H1 (cell line): Measurements from ENCODE around the gene NDUFS4. TPM values are rescaled to one million over a fixed set of nuclear protein-coding genes. Genes with fewer than 3 reads are reported as not detected.

Experiments used
- ATF2 ChIP-seq: IDR thresholded peaks from 2 replicates; pipeline ENCODE4 v1.6.1; 2012; ENCODE audit warnings: low read length, inconsistent platforms
- GABPA ChIP-seq: IDR thresholded peaks from 2 replicates; pipeline ENCODE4 v1.6.1; 2011; ENCODE audit warnings: mild to moderate bottlenecking, low read length, moderate library complexity, borderline replicate concordance; ENCODE audit not compliant: insufficient read depth
- RBBP5 ChIP-seq: IDR thresholded peaks from 2 replicates; pipeline ENCODE4 v1.7.1; 2012; ENCODE audit warnings: low read depth, mild to moderate bottlenecking, inconsistent platforms, low read length, moderate library complexity, borderline replicate concordance
- RNF2 ChIP-seq: fragments of 200-900, 300-1000 bp; sonication (generic); IDR thresholded peaks from 2 replicates; pipeline ENCODE4 v1.7.1; 2016; ENCODE audit warnings: borderline replicate concordance, low read depth, mild to moderate bottlenecking, antibody characterized with exemption, low read length; ENCODE audit not compliant: poor library complexity, severe bottlenecking; ENCODE audit errors: missing control alignments
- YY1 ChIP-seq: IDR thresholded peaks from 2 replicates; pipeline ENCODE4 v1.6.1; 2011; ENCODE audit warnings: low read depth, mild to moderate bottlenecking, low read length
- polyA plus RNA-seq, 7 experiments: library from polyadenylated mRNA; depleted of rRNA in 3 of 7; stranded (reverse) in 5 of 7; unstranded in 2 of 7; fragments of >200 nt in 5 of 7; fragments of 200-250 nt in 2 of 7; gene quantifications; 1 replicate in 5 of 7; 2 replicates in 1 of 7; 4 replicates in 1 of 7; pipeline versions ENCODE4 v1.2.1 to v1.2.3, GENCODE V29; 2011 to 2013; ENCODE audit warnings: missing spikeins in 2 of 7, mixed read lengths in 2 of 7
- total RNA-seq: library from RNA; stranded (reverse); fragmentation: NEBNext Ultra II Directional; extraction: Animal tissue kit (Norgen Biotek cat#: 25700); gene quantifications from 2 replicates; pipeline ENCODE4 v1.2.1, GENCODE V29; 2021

Gene NDUFS4
- total and polyA plus RNA-seq, 2 of the 8 experiments (the other 6 are each of a cell fraction or from before 2014, with no cell fraction given), result 74.6 to 75.9 TPM

DNA sequence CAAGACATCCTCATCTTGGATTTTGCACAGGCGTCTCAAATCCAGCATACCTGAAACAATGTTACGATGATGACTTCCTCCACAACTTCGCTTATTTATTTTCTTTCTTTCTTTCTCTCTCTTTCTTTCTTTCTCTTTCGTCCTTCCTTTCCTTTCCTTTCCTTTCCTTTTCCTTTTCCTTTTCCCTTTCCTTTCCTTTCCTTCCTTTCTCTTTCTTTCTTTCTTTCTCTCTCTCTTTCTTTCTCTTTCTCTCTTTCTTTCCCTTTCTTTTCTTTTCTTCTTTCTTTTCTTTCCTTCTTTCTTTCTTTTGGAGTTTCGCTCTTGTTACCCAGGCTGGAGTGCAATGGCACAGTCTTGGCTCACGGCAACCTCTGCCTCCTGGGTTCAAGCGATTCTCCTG, 20.1 kb downstream of the NDUFS4 start (continued):
- TF ChIP-seq RNF2, result no peak
- no peak for TF ChIP-seq ATF2
- no peak for TF ChIP-seq YY1
- TF ChIP-seq GABPA, result no peak
- TF ChIP-seq RBBP5, result no peak
